ENCODE measurements around the gene CRABP1.

The CRABP1 gene

GRCh38 chr15:78323693-78324092, 16.5 kb upstream of the CRABP1 start (continued):
- TF ChIP-seq, protein P1, sequence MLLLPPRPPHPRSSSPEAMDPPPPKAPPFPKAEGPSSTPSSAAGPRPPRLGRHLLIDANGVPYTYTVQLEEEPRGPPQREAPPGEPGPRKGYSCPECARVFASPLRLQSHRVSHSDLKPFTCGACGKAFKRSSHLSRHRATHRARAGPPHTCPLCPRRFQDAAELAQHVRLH (tag by site-specific recombination; IDR thresholded peaks at IDR 0.05): no peak
- TF ChIP-seq ZBTB49 (tag by site-specific recombination; IDR thresholded peaks at IDR 0.05; ENCODE audit: low read depth): no peak
- TF ChIP-seq, protein P2, sequence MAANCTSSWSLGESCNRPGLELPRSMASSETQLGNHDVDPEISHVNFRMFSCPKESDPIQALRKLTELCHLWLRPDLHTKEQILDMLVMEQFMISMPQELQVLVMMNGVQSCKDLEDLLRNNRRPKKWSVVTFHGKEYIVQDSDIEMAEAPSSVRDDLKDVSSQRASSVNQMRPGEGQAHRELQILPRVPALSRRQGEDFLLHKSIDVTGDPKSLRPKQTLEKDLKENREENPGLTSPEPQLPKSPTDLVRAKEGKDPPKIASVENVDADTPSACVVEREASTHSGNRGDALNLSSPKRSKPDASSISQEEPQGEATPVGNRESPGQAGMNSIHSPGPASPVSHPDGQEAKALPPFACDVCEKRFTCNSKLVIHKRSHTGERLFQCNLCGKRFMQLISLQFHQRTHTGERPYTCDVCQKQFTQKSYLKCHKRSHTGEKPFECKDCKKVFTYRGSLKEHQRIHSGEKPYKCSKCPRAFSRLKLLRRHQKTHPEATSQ (tag by site-specific recombination; IDR thresholded peaks at IDR 0.05): no peak
- TF ChIP-seq KLF10 (tag by site-specific recombination; IDR thresholded peaks at IDR 0.05): no peak
- TF ChIP-seq SETDB1 (IDR thresholded peaks at IDR 0.05; ENCODE audit: insufficient read length, low read length): no peak
- TF ChIP-seq ZNF202 (tag by site-specific recombination; IDR thresholded peaks at IDR 0.05; ENCODE audit: borderline replicate concordance): no peak
- no peak for TF ChIP-seq TRIM28 (IDR thresholded peaks at IDR 0.05; ENCODE audit: borderline replicate concordance, low read length)
- no peak for TF ChIP-seq ZNF280C (tag by site-specific recombination; IDR thresholded peaks at IDR 0.05)
- no peak for TF ChIP-seq AEBP2 (tag by site-specific recombination; IDR thresholded peaks at IDR 0.05; ENCODE audit: borderline replicate concordance)

DNA sequence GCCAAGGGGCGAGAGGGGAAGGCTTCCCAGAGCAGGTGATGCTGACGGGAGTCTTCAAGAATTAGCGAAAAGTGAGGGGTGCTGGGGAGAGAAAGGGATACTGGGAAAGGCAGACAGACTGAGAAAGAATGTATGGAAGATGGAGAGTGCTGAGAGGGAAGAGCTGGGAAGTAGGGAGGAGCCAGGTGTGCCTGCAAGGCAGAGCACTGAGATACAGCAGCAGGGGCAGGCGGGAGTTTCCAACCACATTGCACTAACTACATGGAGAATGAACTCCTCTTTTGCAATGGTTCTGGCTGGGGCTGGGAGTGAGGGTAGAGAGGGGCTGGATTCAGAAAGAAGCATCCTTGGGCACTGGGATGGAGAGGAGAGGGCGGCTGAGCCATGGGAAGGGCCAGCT, 16.0 kb upstream of the CRABP1 start:
- no peaks in the 10 kb centered on the region; the same call in 1 of the 2 replicates for H3K4me1 ChIP-seq (ENCODE audit: control insufficient read depth, insufficient read depth, low read length)
- CTCF ChIA-PET: interaction anchor here (0.9 to 2.7 kb wide), 2 partner anchors 13 to 99 kb away, joined by 3 to 8 read pairs; no protein-coding TSS in a partner anchor
- H3K36me3 ChIP-seq (ENCODE audit: control insufficient read depth in 2 of 2, insufficient read depth in 1 of 2, low read length in 2 of 2): no peaks in the 10 kb centered on the region
- POLR2A ChIA-PET: no interaction called here
- no peak overlapping the region for H3K27ac ChIP-seq (ENCODE audit: extremely low read depth, low read depth, low read length)
- no peaks in the 10 kb centered on the region for H3K9me3 ChIP-seq (ENCODE audit: control insufficient read depth, insufficient read depth, low read depth, low read length)
- TF ChIP-seq RBAK (tag by site-specific recombination; IDR thresholded peaks at IDR 0.05): no peak
- TF ChIP-seq, protein P3, sequence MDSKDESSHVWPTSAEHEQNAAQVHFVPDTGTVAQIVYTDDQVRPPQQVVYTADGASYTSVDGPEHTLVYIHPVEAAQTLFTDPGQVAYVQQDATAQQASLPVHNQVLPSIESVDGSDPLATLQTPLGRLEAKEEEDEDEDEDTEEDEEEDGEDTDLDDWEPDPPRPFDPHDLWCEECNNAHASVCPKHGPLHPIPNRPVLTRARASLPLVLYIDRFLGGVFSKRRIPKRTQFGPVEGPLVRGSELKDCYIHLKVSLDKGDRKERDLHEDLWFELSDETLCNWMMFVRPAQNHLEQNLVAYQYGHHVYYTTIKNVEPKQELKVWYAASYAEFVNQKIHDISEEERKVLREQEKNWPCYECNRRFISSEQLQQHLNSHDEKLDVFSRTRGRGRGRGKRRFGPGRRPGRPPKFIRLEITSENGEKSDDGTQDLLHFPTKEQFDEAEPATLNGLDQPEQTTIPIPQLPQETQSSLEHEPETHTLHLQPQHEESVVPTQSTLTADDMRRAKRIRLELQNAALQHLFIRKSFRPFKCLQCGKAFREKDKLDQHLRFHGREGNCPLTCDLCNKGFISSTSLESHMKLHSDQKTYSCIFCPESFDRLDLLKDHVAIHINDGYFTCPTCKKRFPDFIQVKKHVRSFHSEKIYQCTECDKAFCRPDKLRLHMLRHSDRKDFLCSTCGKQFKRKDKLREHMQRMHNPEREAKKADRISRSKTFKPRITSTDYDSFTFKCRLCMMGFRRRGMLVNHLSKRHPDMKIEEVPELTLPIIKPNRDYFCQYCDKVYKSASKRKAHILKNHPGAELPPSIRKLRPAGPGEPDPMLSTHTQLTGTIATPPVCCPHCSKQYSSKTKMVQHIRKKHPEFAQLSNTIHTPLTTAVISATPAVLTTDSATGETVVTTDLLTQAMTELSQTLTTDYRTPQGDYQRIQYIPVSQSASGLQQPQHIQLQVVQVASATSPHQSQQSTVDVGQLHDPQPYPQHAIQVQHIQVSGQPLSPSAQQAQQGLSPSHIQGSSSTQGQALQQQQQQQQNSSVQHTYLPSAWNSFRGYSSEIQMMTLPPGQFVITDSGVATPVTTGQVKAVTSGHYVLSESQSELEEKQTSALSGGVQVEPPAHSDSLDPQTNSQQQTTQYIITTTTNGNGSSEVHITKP (tag by site-specific recombination; IDR thresholded peaks at IDR 0.05): peak; percentile 58
- no peak overlapping the region for H3K4me3 ChIP-seq (ENCODE audit: low read depth, low read length)

All from HEK293 (cell line).